Measurements from ENCODE around the gene TBC1D25.

- TF ChIP-seq CTCF (IDR thresholded peaks at IDR 0.05) (peak in 3 of 7 experiments; percentile 2 to 4 (median 3)), POLR2A (IDR thresholded peaks at IDR 0.05) (no peak)
Observed at GRCh38 chrX:48540028-48540375, 488 bp downstream of the TBC1D25 start.
